Stimulated activated CD8-positive, alpha-beta memory T cell treated with anti-CD3 and anti-CD28 coated beads, Interleukin-12 subunit alpha, Interleukin-12 subunit beta, amount 100 ng/mL, for 24 hours (primary cell): ENCODE data around the gene SCP2.

Experiments used
- DNase-seq: peaks from one replicate; pipeline ENCODE4 v3.0.0-alpha.2; 2020; ENCODE audit errors: extremely low read depth

Gene SCP2

DNA sequence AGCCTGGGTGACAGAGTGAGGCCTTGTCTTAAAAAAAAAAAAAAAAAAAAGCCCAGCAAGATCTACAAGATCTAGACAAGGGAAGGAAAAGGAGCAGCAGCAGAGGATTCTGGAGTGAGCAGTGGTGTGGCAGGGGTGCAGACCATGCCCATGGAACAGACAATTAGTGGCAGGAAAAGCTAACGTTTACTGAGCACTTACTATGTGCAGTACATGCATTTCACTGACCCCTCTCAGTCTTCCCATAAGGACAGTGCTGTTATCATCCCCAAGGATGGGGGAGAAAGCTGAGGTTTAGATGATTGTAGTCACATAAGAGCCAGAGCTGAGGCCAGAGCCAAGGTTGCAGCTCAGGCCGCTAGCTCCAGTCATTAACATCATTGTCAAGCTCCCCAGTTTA, 140.8 kb downstream of the SCP2 start:
- no peak for DNase-seq

GRCh38 chr1:53068314-53069099, 141.4 kb downstream of the SCP2 start:
- DNase-seq, result no peak

GRCh38 chr1:53069265-53069662, 142.2 kb downstream of the SCP2 start:
- no peak for DNase-seq

- DNase-seq, result no peak
Observed at GRCh38 chr1:53069663-53070327, 142.7 kb downstream of the SCP2 start.

DNA sequence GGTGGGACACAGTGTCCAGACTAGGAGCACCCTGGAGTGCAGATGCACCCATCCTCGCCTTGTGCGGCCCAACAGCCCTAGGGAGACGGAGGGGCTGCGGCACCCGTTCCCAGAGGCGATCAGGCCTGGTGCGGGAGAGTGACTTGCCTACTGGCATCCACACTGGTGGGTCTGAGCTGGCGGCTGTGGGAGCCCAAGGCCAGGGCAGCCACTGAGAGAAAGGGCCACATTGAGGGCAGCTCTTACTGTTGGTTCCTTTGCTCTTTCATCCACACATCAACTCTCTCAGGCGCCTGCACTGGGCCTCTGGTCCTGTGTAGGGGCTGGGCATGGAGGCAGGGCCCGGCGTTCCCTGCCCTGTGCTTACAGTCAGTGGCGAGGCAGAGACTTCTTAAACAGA, 143.5 kb downstream of the SCP2 start:
- DNase-seq, result no peak

DNA sequence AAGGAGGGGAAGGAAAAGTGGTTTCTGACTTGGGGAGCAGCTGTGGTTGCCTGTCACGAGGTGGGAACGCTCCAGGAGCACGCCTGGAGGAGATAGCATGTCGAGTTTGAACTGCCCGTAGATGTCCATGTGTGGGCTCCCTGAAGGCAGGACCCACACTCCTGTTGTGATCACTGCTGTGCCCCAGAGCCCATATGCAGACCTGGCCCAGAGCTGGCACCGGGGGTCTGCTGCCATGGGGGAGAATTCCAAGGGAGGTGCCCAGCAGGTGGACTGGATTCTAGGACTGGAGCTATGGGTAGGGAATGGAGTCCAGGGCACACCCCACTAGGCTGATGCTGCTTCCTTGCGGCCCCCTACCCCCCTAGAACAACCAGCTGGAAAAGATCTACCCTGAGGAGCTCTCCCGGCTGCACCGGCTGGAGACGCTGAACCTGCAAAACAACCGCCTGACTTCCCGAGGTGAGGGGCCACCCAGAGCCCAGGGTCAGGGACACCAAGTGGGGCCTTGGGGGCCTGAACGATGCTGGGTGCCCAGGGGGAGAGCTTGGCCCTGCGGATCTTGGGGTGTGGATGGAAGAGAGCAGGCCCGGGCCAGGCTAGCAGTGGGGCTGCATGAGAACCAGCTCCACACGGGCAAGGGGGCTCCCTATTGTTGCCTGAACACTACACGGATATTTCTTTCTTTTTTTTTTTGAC, 144.2 kb downstream of the SCP2 start:
- no peak for DNase-seq

DNA sequence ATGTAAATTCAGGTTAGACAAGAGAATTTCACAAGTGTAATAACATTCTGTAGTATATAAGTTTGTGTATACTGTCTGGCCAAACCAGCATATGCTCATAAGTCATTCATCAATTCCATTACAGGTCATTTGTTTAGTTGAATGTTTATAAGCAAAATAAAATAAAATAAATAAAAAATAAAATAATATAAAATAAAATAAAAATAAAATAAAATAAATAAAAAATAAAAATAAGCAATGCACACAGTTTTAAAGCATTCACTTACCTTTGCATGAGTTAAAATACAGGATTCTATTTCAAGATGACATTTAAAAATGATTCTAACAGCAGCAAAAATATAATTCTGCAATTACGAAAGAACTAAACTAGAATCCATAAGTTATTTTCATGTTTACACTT, 144.8 kb downstream of the SCP2 start:
- DNase-seq, result no peak

DNA sequence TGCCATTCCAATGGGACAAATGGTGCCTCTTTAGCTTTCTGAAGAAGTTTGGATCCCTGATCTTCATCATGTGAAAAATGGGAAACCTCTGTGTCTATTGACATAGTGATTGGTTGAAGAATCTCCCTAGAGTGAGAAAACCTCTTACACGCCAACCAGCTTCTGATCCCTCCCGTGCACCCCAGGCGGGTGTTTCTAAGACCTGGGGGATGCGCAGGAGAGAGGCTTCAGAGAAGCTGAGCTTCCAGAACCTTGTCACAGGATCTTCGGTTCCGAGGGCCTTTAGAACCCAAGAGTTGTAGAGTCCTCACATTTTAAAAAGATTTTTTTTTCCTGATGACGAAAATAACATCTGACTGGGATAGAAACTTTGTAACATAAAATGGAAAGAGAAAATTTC, 146.2 kb downstream of the SCP2 start:
- no peak for DNase-seq

DNA sequence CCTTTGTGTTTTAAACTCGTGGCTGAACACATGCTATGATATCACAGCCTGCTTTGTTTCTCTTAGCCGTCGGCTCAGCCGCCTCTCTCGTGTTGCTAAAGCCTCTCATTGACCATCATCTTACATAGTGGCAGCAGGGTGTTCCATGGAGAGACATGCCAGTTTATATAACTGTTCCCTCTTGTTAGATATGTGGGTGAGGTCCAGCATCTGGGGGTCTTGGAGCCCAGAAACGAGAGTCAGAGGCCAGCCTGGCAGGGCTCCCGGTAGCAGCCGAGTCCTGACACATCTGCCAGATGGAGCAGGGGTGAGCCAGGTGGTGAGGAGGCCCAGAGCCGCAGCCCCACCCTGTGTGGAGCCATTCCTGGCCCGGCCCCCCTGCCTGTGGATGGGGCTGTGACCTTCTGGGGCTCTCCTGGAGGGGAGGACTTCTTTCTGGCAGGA, 146.8 kb downstream of the SCP2 start:
- no peak for DNase-seq

GRCh38 chr1:53074313-53075154, 147.5 kb downstream of the SCP2 start:
- no peak for DNase-seq

GRCh38 chr1:53075206-53075605, 148.1 kb downstream of the SCP2 start:
- DNase-seq, result no peak

DNA sequence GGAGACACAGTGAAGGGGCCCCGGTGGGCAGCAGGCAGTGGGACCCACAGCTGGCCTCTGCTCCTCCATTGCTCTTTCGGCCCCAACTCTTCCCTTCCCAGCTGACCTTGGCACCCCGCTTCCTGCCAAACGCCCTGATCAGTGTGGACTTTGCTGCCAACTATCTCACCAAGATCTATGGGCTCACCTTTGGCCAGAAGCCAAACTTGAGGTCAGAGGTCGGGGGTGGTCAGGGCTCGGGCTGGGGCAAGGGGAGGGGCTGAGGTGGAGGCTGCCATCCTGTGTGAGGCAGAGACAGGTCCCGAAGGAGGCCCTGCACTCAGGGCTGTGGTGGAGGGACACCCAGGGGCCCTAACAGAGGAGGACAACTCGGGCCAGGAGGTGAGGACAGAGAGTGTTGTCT, 148.7 kb downstream of the SCP2 start:
- no peak for DNase-seq

- DNase-seq, result no peak
Observed at GRCh38 chr1:53076165-53076564, 149.1 kb downstream of the SCP2 start.

DNA sequence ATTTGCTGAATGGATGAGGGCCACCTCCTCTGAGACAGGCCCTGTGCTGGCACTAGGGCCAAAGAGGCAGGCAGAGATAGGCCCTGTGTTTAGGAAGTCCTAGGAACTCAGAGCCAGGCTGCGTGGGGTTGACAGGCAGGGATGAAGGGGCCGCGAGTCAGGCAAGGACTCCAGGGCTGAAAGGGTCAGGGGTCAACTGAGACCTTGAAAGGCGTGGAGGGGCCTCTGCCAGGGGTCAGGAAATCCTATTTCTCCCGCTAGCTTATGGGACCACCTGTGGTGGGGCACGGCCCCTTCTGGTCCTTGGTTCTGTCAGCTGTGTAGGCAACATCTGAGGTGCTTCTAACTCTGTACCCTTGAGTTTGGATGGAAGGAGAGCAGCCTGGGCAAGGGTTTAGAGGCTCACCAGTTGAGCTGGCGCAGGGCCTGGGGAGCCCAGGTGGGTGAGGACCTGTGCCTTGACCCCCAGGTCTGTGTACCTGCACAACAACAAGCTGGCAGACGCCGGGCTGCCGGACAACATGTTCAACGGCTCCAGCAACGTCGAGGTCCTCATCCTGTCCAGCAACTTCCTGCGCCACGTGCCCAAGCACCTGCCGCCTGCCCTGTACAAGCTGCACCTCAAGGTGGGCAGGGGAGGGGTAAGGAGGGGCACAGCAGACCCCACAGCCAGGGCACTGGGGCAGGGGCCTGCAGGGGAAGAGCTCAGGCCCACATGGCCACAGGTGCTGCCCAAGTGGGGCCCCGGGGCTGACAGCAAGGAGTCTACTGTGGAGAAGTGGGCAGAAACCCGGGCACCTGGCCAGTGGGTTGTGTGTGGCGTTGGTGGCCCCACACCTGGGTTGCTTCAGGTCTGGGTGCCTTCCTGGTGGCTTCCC, 149.9 kb downstream of the SCP2 start:
- no peak for DNase-seq

DNA sequence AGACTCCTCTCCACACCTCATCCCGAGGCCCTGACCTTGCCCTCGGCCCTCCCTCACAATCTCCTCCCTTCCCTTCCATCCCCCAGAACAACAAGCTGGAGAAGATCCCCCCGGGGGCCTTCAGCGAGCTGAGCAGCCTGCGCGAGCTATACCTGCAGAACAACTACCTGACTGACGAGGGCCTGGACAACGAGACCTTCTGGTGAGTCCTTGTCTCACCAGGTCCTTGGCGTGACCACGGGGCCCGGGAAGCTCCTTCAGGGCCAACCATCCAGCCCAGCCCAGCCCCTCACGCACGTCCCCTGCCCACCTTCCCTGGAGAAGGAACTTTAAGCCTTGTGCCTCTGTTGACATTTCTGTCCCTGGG, 150.5 kb downstream of the SCP2 start:
- no peak for DNase-seq

DNA sequence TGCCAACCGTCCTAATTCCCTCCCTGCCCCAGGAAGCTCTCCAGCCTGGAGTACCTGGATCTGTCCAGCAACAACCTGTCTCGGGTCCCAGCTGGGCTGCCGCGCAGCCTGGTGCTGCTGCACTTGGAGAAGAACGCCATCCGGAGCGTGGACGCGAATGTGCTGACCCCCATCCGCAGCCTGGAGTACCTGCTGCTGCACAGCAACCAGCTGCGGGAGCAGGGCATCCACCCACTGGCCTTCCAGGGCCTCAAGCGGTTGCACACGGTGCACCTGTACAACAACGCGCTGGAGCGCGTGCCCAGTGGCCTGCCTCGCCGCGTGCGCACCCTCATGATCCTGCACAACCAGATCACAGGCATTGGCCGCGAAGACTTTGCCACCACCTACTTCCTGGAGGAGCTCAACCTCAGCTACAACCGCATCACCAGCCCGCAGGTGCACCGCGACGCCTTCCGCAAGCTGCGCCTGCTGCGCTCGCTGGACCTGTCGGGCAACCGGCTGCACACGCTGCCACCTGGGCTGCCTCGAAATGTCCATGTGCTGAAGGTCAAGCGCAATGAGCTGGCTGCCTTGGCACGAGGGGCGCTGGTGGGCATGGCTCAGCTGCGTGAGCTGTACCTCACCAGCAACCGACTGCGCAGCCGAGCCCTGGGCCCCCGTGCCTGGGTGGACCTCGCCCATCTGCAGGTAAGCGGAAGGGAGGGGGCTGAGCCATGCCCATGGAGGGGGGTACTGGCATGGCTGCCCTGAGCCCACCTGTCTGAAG, 151.4 kb downstream of the SCP2 start:
- DNase-seq, result no peak

- no peak for DNase-seq
Observed at GRCh38 chr1:53079251-53079650, 152.2 kb downstream of the SCP2 start.

- no peak for DNase-seq
Observed at GRCh38 chr1:53080041-53080440, 153.0 kb downstream of the SCP2 start.

GRCh38 chr1:53080769-53081168, 153.7 kb downstream of the SCP2 start:
- DNase-seq, result no peak

GRCh38 chr1:53081384-53082066, 154.4 kb downstream of the SCP2 start:
- no peak for DNase-seq
